ENCODE results near the gene PCED1B.

GRCh38 chr12:47095446-47096236, 16.2 kb downstream of the PCED1B start:
- TF ChIP-seq CTCF (IDR thresholded peaks at IDR 0.05) (no peak), POLR2A (IDR thresholded peaks at IDR 0.05) (no peak), POLR2AphosphoS5 (IDR thresholded peaks at IDR 0.05) (no peak), EP300 (IDR thresholded peaks at IDR 0.05) (no peak)

Data from upper lobe of left lung (tissue), 4 donors.